Activated CD4-positive, alpha-beta T cell treated with anti-CD3 and anti-CD28 coated beads, Interleukin-2, Interleukin-4, amounts not matched to agents 100 ng/mL and 50 ng/mL, durations not matched to agents 16 hours and 8 hours (primary cell): ENCODE measurements around the gene SLC5A2.

Experiments
- DNase-seq: peaks from one replicate; pipeline ENCODE4 v3.0.0-alpha.2; 2020; ENCODE audit warnings: low spot score

The SLC5A2 gene

DNA sequence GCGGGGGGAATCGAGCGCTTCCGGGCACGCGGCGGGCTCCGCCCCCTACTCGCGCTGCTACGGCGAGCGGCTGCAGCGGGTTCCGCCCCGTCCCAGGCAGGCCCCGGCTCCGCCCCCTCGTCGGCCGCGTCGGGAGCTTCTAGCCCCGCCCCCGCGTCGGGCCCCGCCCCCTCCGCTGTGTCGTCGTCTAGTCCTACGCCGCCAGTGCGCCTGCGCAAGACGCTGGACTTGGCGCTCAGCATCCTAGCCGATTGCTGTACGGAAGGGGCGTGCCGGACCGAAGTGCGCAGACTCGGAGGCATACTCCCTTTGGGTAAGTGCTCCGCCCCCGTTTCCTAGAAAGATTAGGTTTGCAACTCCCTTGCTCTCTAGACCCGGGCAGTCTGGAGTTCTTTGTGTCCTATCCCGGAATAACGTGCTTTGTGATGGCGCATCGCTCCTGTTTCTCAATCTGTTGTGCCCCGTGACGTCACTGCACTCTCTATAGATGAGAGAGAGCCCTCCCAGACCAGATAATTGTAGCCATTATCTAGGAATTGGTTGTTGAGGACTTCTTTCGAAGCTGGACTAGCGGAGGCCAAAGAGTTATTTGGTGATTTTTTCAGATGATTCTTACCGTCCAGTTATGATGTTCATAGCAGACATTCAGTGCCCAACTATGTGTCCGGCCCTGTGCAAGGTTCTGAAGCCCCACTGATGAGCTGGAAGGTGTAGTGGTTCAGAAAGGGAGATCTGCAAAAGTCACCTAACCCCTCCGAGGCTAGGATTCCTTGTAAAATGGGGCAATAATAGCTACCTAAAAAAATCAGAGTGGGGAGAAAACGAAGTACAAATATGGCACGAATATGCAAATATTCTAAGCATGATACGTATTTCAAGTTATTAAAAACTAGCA lies 23.0 kb upstream of the SLC5A2 start:
- peak; percentile 100 for DNase-seq

DNA sequence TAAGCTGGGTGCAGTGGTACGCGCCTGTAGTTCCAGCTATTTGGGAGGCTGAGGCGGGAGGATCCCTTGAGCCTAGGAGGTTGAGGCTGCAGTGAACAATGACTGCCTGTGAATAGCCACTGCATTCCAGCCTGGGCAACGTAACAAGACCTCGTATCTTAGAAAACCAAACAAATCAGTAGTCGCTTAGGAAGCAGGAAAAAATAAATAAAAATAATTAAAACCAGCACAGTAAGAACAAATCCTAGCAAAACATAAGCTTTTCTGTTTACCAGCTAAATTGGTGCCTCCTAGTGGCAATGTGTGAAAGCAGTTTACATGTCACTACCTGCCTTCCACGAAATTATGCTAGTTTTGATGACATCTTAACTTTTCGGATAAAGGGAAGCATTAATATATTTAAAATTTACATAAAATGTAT lies 22.3 kb upstream of the SLC5A2 start:
- DNase-seq = peak; percentile 34

DNA sequence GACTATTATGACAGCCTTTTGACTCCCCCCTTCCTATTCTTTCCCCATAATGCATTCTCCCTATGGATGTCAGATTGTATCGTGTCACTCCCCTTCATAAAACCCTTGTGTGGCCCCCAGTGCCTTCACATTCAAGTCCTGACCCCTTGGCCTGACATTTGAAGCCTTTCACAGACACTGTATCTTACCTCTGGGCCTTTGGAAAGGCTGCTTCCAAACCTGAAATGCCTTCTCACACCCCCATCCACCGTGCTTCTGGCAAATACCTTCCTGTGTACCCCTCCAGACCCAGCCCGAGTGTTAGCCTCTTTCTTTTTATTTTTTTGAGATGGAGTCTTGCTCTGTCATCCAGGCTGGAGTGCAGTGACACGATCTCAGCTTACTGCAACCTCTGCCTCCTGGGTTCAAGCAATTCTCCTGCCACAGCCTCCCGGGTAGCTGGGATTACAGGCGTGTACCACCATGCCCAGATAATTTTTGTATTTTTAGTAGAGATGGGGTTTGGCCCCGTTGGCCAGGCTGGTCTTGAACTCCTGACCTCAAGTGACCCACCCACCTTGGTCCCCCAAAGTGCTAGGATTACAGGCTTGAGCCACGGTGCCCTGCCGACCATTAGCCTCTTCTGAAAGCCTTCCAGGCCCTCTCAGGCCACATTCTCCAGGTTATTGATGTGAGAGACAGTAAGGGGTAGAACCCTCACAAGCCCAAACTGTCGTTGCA lies 21.6 kb upstream of the SLC5A2 start:
- DNase-seq = no peak

DNA sequence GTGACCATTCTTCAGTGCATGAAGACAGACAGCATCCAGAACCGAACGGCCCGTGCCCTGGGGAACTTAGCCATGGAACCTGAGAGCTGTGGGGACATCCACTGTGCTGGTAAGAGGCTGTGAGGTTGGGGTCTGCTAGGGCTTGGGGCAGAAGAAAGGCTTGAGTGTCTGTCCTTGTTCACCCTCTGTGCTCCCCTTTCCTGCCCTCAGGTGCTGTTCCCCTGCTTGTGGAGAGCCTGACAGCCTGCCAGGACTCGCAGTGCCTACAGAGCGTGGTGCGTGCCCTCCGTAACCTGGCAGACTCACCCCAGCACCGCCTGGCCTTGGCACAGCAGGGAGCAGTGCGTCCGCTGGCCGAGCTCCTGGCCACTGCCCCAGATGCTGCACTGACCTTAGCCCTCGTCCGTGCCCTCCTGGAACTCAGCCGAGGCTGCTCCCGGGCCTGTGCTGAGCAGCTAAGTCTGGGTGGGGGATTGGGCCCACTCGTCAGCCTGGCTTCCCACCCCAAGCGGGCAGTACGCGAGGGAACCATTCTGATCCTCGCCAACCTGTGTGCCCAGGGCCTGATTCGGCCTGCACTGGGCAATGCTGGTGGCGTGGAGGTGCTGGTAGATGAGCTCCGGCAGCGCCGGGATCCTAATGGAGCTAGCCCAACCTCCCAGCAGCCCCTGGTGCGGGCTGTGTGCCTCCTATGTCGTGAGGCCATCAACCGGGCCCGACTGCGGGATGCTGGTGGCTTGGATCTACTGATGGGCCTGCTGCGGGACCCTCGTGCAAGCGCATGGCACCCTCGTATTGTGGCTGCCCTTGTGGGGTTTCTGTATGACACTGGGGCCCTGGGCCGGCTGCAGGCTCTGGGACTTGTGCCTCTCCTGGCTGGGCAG lies 20.8 kb upstream of the SLC5A2 start:
- no peak for DNase-seq

DNA sequence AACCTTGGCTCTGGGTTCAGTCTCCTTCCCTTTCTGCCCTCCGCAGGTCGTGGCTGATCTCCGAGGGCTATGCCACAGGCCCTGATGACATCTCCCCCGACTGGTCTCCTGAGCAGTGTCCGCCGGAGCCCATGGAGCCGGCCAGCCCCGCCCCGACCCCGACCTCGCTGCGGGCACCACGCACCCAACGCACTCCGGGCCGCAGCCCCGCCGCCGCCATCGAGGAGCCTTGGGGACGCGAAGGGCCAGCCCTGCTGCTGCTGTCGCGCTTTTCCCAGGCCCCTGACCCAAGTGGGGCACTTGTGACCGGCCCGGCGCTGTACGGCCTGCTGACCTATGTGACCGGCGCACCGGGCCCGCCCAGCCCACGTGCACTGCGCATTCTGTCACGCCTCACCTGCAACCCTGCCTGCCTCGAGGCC lies 18.6 kb upstream of the SLC5A2 start:
- DNase-seq = no peak

DNA sequence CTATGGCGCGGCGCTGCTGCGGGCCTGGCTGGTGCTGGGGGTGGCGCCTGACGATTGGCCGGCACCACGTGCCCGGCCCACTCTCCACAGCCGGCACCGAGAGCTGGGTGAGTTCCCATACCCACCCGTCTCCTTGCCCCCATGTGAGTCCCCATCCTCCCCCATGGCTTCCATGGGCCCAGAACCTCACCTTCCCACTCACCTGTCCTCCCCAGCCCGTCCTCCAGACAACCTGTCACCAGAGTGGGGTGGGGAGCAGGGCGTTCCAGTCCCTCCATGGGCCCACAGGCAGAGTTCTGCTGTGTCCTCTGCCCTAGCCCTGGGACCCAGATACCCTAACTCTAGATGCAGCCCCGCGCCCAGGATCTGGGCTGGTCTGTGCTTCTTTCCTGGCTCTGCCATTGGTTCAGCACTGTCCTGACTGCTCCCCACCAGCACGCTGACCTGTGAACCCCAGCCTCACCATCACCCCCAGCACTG lies 18.1 kb upstream of the SLC5A2 start:
- no peak for DNase-seq

DNA sequence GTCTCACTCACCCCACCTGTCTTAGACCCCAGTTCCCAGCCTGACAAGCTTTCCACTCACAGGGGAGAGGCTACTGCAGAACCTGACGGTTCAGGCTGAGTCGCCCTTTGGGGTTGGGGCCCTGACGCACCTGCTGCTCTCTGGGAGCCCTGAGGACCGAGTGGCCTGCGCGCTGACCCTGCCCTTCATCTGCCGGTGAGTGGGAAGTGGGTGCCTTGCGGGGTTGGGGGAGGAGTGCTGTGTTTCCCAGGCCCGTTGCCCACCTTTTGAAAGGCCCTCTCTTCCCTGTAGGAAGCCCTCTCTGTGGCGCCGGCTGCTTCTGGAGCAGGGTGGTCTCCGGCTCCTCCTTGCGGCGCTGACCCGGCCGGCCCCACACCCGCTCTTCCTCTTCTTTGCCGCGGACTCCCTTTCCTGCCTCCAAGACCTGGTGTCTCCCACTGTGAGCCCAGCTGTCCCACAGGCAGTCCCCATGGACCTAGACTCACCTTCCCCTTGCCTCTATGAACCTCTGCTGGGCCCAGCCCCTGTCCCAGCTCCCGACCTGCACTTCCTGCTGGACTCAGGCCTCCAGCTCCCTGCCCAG lies 17.0 kb upstream of the SLC5A2 start:
- DNase-seq = no peak

DNA sequence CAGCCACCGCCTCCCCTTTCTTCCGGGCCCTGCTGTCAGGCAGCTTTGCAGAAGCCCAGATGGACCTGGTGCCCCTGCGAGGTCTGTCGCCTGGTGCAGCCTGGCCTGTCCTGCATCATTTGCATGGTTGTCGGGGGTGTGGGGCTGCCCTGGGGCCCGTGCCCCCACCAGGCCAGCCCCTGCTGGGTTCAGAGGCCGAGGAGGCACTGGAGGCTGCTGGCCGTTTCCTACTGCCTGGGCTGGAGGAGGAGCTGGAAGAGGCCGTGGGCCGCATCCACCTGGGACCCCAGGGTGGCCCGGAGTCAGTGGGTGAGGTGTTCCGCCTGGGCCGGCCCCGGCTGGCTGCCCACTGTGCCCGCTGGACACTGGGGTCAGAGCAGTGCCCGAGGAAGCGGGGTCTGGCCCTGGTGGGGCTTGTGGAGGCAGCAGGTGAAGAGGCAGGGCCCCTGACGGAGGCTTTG lies 16.5 kb upstream of the SLC5A2 start:
- no peak for DNase-seq

DNA sequence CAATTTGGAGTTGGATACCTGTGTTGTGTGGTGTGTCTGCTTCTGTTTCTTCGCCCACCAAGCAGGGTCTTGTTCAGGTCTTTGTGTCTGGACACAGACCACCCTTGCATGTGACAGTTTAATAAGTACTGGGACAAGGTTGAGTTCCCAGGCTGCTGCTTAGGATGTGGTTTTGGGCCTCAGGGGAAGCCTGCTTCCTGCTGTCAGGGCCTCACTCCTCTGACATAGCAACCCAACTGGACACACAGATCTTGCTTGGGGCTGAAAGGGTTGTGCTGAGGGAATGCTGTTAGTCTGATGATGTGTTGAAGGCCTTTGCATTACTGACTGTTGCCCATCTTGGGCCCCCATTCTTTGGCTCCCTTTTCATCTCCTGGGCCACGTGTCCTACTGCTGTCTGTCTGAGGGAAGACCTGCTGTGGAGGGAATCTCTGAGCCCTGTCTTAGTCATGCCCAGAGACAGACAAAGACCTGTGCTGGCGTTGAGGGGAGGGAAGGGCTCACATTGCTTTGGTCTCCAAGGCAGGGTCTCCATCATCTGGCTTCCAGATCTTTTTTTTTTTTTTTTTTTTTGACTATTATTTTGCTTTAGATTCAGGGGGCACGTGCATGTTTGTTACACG lies 15.7 kb upstream of the SLC5A2 start:
- DNase-seq = no peak

DNA sequence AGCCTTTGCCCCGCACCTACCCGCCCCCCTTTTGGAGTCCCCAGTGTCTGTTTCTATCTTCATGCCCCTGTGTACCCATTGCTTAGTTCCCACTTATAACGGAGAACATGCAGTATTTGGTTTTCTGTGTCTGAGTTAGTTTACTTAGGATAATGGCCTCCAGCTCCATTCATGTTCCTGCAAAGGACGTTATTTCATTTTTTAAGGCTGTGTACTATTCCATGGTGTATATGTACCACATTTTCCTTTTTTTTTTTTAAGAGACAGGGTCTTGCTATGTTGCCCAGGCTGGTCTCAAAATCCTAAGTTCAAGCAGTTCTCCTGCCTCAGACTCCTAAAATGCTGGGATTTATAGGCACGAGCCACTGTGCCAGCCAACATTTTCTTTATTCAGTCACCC lies 15.1 kb upstream of the SLC5A2 start:
- no peak for DNase-seq

DNA sequence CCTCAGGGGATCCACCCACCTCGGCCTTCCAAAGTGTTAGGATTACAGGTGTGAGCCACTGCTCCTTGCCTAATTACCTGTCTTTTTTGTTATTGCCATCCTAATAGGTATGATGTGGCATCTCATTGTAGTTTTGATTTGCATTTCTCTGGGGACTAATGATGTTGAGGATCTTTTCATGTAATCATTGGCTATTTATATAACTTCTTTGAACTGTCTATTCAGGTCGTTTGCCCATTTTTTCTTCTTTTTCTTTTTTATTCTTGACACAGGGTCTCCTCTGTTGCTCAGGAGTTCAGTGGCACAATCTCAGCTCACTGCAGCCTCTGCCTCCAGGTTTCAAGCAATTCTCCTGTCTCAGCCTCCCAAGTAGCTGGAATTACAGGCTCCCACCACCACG lies 12.3 kb upstream of the SLC5A2 start:
- no peak for DNase-seq

DNA sequence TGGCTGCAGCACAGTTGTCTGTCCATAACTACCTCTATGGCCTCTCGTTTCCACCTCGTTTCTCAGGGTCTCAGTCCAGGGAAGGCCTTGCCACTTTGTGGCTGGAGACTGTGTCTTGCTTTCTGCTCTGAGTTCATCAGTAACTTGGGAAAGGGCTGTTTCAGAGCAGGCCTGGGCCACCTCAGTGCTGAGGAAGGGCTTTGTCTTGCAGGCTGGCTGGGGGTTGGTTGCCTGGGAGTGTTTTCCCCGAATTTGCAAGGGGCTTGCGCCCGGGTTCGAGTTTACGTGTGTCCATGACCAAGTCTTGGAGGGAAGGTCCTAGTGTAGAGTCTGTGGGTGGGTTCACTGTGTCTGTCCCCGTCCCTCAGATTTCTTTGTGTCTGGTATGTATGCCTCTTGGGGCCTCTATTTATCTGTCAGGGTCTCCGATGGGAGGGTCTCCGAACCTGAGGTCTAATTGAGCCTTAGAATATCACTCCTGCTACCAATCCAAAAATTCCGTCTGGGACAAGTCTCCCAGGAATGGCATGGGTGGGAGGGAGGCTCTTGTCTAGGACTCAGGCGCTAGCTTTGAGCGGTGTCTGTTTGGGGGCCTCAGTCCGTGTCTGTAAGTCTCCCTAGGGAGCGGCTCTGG lies 11.6 kb upstream of the SLC5A2 start:
- no peak for DNase-seq

DNA sequence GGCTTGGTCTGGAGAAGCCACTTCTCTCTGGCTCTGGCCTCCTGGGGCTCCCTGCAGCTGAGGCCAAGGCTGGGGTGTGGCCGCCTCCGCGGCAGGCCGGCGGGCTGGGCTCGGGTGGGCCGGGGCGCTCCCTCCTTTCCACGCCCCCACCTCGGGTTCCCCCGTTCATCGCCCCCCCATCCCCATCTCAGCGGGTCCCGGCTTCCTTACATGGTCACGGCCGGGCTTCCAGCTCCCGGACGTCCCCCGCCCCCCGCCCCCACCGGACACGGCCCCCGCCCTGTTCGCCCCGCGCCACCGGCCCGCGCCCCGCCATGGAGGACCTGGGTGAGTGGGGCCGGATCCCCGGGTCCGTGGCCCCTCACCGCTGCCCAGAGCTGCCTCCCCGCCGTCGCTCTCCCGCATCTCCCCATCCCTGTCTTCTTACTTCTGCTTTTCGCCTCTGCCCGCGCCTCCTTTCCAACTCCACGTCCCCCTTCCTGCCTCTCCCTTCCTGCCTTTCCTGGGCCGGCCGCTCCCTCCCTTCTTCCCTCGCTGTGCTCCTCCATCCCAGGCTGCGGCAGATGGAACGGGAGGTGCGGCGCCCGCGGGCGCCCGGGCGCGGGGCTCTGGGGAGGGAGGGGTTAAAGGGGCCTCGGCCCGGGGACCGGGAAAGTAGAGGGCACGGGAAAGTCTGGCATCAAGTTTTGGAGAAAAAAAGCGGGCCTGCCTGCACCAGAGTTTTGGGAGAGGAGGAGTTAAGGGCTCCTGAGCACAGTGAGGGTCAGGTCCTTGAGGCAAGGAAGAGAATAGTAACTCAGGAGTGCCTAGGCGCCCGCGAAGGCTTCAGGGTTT lies 10.8 kb upstream of the SLC5A2 start, which contains the start of gene TGFB1I1:
Gene TGFB1I1 (plus strand): TSS at position 278 of the 834 bp plus-strand sequence. CDS start 37 bp downstream, at position 315.
- no peak for DNase-seq

DNA sequence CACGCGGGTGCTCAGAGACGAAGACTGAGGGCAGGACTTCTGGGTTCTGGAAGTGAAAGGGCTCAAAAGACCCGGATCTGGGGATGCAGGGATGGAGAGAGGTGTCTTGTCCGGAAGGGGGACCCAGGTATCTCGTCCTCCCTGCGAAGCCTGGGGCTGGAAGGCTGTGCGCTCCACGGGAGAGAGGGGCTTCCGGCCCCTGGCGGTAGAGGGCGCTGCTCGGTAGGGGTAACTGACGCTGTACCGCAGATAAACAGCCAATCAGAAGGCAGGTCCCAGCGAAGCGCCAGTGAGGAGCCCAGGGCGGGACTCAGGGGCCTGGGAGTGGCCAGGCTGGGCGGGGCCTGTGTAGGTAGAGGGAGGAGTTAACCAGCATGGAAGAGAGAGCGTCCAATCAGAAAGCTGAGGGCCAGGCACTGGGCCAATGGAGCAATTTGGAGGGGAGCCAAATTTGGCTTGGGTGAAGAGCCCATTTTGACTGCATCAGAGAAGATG lies 10.2 kb upstream of the SLC5A2 start:
- peak; percentile 32 for DNase-seq

DNA sequence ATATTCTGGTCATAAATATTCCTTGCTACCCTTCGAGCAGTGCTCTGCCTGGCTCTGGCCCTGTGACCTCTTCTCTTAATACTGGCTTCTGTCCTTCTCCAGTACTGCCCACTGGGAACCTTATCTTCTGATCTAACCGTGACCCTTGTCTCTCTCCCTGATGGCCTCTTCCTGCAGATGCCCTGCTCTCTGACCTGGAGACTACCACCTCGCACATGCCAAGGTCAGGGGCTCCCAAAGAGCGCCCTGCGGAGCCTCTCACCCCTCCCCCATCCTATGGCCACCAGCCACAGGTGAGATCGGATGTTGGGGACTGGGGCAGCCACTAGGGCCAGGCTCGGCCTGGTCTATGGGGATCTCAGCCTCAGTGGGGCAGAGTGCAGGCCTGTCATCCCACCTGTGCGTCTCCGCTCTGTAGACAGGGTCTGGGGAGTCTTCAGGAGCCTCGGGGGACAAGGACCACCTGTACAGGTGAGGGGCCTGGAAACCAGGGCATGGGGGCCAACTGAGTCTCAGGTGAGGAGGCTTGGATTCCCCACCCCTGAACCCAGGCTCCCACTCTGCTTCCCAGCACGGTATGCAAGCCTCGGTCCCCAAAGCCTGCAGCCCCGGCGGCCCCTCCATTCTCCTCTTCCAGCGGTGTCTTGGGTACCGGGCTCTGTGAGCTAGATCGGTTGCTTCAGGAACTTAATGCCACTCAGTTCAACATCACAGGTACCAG lies 9.5 kb upstream of the SLC5A2 start:
- no peak for DNase-seq

DNA sequence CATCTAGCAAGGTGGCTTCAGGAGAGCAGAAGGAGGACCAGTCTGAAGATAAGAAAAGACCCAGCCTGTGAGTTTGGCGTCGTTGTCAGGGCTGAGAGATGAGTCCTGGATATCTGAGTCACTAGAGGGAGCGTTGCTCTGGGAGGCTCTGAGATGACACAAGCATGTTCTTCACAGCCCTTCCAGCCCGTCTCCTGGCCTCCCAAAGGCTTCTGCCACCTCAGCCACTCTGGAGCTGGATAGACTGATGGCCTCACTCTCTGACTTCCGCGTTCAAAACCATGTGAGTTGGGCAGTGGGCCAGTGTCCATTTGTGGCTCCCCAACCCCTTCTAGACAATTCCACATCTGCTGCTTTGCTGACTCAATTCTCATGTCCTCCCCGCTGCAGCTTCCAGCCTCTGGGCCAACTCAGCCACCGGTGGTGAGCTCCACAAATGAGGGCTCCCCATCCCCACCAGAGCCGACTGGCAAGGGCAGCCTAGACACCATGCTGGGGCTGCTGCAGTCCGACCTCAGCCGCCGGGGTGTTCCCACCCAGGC lies 8.7 kb upstream of the SLC5A2 start:
- DNase-seq = no peak

DNA sequence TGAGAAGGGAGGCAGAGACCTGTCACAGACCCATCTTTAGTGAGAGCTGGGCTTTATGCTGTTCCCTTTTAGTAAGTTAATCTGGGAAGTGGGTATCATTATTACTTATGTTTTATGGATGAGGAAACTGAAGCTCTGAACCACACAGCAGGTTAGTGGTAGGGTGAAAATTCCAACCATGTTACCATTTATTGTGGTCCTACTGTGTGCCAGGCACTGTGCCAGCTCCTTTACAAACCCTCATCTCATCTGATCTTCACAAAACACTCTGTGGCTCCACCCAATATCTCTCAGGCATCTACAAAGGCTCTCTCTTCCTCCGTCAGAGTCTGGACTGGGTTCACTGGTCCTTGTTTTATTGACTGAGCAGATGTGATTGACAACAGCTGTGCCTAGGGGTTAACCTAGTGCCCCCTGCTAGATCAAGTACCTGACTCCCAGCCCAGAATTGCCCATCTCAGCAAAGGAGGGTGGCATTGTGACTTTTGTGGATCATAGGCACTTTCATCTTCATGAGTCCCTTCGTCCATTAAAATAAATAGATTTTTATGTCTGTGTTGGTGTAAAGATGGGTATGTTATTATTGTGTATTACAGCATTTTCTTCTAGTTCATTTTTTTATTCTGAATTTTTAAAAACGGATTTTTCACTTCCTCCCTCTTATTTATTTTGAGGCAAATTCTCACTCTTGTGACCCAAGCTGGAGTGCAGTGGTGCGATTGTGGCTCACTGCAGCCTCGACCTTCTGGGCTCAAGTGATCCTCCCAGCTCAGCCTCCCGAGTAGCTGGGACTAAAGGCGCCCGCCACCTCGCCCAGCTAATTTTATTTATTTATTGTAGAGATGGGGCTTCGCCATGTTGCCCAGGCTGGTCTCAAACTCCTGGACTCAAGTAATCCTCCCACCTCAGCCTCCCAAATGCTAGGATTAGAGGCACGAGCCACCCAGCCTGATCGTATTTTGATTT lies 7.9 kb upstream of the SLC5A2 start:
- no peak for DNase-seq
